Smooth muscle cell (in vitro differentiated cells): ENCODE results near the gene CACNA1E. TPM values are rescaled to one million over a fixed set of nuclear protein-coding genes. Genes with fewer than 3 reads are reported as not detected.

Experiments
- DNase-seq: peaks from one replicate; lab custom pipeline; 2025; ENCODE audit not compliant: unreplicated experiment; lab: John Stamatoyannopoulos, UW
- H2AFZ ChIP-seq: fragments of 200-600 bp; sonication (generic); 2 replicates; pipeline ENCODE4 v1.6.0; 2016; ENCODE audit warnings: antibody characterized with exemption, low read depth, mild to moderate bottlenecking
- H3F3A ChIP-seq: fragments of 200-600 bp; sonication (generic); 2 replicates; pipeline ENCODE4 v1.6.0; 2017; ENCODE audit warnings: antibody characterized with exemption, low read depth
- H3K27ac ChIP-seq: fragments of 200-600 bp; sonication (generic); 2 replicates; pipeline ENCODE4 v1.5.1; 2016; ENCODE audit warnings: low read depth, mild to moderate bottlenecking
- H3K27me3 ChIP-seq: fragments of 200-600 bp; sonication (generic); 2 replicates; pipeline ENCODE4 v1.6.1; 2016; ENCODE audit warnings: low read depth, mild to moderate bottlenecking
- H3K36me3 ChIP-seq: fragments of 200-600 bp; sonication (generic); 2 replicates; pipeline ENCODE4 v1.5.1; 2016; ENCODE audit warnings: low read depth
- H3K4me1 ChIP-seq: fragments of 200-600 bp; sonication (generic); 2 replicates; pipeline ENCODE4 v1.5.1; 2016; ENCODE audit warnings: low read depth
- H3K4me2 ChIP-seq: fragments of 200-600 bp; sonication (generic); 2 replicates; pipeline ENCODE4 v1.6.0; 2016; ENCODE audit warnings: mild to moderate bottlenecking
- H3K4me3 ChIP-seq: fragments of 200-600 bp; sonication (generic); 2 replicates; pipeline ENCODE4 v1.5.1; 2016; ENCODE audit warnings: mild to moderate bottlenecking
- H3K79me2 ChIP-seq: fragments of 200-600 bp; sonication (generic); 2 replicates; pipeline ENCODE4 v1.6.0; 2016; ENCODE audit warnings: low read depth, mild to moderate bottlenecking
- H3K9ac ChIP-seq: fragments of 200-600 bp; sonication (generic); 2 replicates; pipeline ENCODE4 v1.6.0; 2016; ENCODE audit warnings: low read depth
- H3K9me3 ChIP-seq: fragments of 200-600 bp; sonication (generic); replicated peaks from 2 replicates; pipeline ENCODE4 v1.5.1; 2016; ENCODE audit warnings: low read depth
- H4K20me1 ChIP-seq: fragments of 200-600 bp; sonication (generic); 2 replicates; pipeline ENCODE4 v1.6.0; 2016; ENCODE audit warnings: low read depth
- WGBS: methylation state at CpG from one replicate; pipeline ENCODE4 v1.1.7; 2016; ENCODE audit warnings: low lambda C conversion rate; 5-methylcytosine and 5-hydroxymethylcytosine counted together
- polyA plus RNA-seq: library from polyadenylated mRNA; unstranded; fragments of >200 nt; fragmentation: Nextera tagmentation; extraction: Ambion mirVana; gene quantifications from 2 replicates; pipeline ENCODE4 v1.2.1, GENCODE V29; 2016
- total RNA-seq: library from RNA; depleted of rRNA; stranded (reverse); fragments of >200 nt; gene quantifications from 2 replicates; pipeline ENCODE4 v1.2.3, GENCODE V29; 2014
- TF ChIP-seq, protein P1 (sequence below): fragments of 200-600 bp; sonication (generic); IDR thresholded peaks from 2 replicates; pipeline ENCODE4 v1.5.1; 2017; ENCODE audit warnings: borderline replicate concordance, mild to moderate bottlenecking, antibody characterized with exemption; ENCODE audit not compliant: insufficient read depth, poor library complexity, severe bottlenecking

CACNA1E gene
- total and polyA plus RNA-seq, 2 experiments from 2014 or later = not detected

DNA sequence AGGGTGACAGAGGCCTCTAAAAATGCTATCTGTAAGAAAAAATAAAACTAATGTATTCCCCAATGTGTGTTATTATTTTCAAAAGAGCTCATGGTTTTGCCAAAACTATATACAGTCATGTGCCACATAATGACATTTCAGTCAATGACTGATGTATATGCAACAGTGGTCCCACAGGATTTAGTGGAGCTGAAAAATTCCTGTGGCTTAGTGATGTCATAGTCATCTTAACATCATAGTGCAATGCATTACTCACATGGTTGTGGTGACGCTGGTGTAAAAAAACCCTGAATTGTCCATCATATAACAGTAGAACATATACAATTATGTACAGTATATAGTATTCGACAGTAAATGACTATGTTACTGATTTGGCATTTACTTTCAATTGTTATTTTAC, 172.4 kb downstream of the CACNA1E start:
- H3K36me3 ChIP-seq = no peaks in the 10 kb centered on the region
- H2AFZ ChIP-seq = no peak overlapping the region
- H3K4me1 ChIP-seq = no peaks in the 10 kb centered on the region
- no peak overlapping the region for H3K27ac ChIP-seq
- DNase-seq = no peak
- H3K9ac ChIP-seq = no peak overlapping the region
- H4K20me1 ChIP-seq = no peaks in the 10 kb centered on the region
- H3F3A ChIP-seq = no peaks in the 10 kb centered on the region
- 67% methylated on average over 2 of the region's 2 CpGs for WGBS
- no peak overlapping the region for H3K4me3 ChIP-seq
- H3K27me3 ChIP-seq = no peaks in the 10 kb centered on the region
- TF ChIP-seq, protein P1, sequence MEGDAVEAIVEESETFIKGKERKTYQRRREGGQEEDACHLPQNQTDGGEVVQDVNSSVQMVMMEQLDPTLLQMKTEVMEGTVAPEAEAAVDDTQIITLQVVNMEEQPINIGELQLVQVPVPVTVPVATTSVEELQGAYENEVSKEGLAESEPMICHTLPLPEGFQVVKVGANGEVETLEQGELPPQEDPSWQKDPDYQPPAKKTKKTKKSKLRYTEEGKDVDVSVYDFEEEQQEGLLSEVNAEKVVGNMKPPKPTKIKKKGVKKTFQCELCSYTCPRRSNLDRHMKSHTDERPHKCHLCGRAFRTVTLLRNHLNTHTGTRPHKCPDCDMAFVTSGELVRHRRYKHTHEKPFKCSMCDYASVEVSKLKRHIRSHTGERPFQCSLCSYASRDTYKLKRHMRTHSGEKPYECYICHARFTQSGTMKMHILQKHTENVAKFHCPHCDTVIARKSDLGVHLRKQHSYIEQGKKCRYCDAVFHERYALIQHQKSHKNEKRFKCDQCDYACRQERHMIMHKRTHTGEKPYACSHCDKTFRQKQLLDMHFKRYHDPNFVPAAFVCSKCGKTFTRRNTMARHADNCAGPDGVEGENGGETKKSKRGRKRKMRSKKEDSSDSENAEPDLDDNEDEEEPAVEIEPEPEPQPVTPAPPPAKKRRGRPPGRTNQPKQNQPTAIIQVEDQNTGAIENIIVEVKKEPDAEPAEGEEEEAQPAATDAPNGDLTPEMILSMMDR = no peak
- no peak overlapping the region for H3K4me2 ChIP-seq
- no peaks in the 10 kb centered on the region for H3K79me2 ChIP-seq
- no peaks in the 10 kb centered on the region for H3K9me3 ChIP-seq

DNA sequence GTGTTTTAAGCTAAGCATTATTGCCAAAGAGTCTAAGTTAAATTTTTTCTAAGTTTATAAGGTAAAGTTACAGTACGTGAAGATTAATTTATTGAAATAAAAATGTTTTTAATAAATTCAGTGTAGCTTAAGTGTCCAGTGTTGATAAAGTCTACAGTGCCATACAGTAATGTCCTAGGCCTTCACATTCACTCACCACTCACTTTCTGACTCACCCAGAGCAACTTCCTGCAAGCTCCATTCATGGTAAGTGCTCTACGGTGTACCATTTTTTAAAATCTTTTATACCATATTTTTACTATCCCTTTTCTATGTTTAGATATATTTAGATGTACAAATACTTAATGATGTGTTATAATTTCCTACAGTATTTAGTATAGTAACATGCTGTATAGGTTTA, 173.2 kb downstream of the CACNA1E start:
- H3K4me1 ChIP-seq = no peaks in the 10 kb centered on the region
- H3K9me3 ChIP-seq = no peaks in the 10 kb centered on the region
- 81% methylated on average over 2 of the region's 2 CpGs for WGBS
- no peaks in the 10 kb centered on the region for H4K20me1 ChIP-seq
- H3K27me3 ChIP-seq = no peaks in the 10 kb centered on the region
- H3K27ac ChIP-seq = no peak overlapping the region
- H3K79me2 ChIP-seq = no peaks in the 10 kb centered on the region
- DNase-seq = no peak
- H3K36me3 ChIP-seq = no peaks in the 10 kb centered on the region
- no peak overlapping the region for H3K9ac ChIP-seq
- H3K4me2 ChIP-seq = no peak overlapping the region
- H3K4me3 ChIP-seq = no peak overlapping the region
- H3F3A ChIP-seq = no peaks in the 10 kb centered on the region
- TF ChIP-seq, protein P1 = no peak
- no peak overlapping the region for H2AFZ ChIP-seq

DNA sequence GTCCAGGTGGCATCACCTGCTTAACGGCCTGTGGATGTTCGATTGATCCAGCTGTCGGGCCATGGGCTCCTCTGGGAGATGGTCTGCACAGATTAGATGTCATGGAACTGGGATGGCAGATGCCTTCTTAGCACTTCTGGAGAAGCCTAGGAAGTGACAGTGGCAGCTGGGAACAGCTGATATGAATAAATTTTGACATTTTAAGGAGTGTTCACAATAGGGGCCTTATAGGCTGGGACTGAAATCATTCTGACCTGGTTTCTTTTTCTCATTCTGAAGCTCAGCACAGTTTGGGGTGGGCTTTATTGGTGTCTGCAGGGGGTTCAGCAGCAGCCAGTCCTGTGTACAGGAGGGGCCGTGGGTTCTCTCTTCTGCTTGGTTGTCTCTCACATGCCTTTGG, 175.3 kb downstream of the CACNA1E start:
- Histone ChIP-seq H3K4me1 (no peaks in the 10 kb centered on the region), H4K20me1 (no peaks in the 10 kb centered on the region), H3F3A (no peaks in the 10 kb centered on the region), H2AFZ (no peak overlapping the region), H3K4me2 (no peak overlapping the region), H3K27me3 (no peaks in the 10 kb centered on the region), H3K27ac (no peak overlapping the region), H3K9ac (no peak overlapping the region), H3K9me3 (no peaks in the 10 kb centered on the region), H3K4me3 (no peak overlapping the region), H3K36me3 (no peaks in the 10 kb centered on the region), H3K79me2 (no peaks in the 10 kb centered on the region)
- no peak for DNase-seq
- 90% methylated on average over 4 of the region's 4 CpGs for WGBS
- TF ChIP-seq, protein P1 = no peak

DNA sequence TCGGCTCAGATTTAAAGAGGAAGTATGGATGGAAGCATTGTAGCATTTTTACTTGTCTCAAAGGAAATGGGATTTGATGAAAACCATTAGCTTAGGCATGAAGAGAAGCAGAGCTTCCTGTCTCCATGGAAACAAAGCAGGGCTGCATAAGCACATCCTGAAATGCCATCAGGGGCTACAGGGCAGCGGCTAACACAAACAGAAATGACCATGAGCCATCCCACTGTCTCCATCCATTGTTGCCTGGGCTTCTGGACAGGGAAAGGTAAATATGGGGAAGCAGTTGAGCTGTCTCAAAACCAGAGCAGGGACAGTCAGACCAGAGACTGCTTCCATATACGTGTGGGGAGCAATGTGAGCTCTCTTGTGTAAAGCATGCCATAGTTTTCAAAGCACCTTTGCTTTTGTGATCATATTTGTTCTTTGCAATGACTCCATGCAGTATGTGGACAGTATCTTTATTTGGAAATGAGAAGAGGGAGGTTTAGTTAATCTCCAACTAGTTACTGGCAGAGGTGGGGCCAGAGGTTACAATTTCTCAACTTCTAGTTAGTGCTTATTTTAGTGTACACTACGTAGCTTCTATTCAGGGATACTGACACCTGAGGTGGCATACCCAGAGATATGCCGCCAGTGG, 176.1 kb downstream of the CACNA1E start:
- WGBS = 63% methylated on average over 5 of the region's 5 CpGs
- Histone ChIP-seq H3K9me3 (no peaks in the 10 kb centered on the region), H3K4me1 (no peaks in the 10 kb centered on the region), H3K79me2 (no peaks in the 10 kb centered on the region), H3K4me3 (no peak overlapping the region), H3K4me2 (no peak overlapping the region), H3K27ac (no peak overlapping the region), H4K20me1 (no peaks in the 10 kb centered on the region), H3K36me3 (no peaks in the 10 kb centered on the region), H3K9ac (no peak overlapping the region), H3K27me3 (no peaks in the 10 kb centered on the region), H2AFZ (no peak overlapping the region), H3F3A (no peaks in the 10 kb centered on the region)
- TF ChIP-seq, protein P1 = no peak
- DNase-seq = no peak
